NCI-H1694 (cell line): Measurements from ENCODE around the gene ENG.
A peak's percentile ranks its signal among the peaks of the same experiment; 100 is the strongest.
"Not testable (repeated sequence)": the region's sequence is repeated elsewhere in the genome, so short reads cannot be mapped to it uniquely, and the experiment has no call there.

Source experiments
- DNase-seq: peaks from one replicate; lab custom pipeline; 2025; lab: John Stamatoyannopoulos, UW

Gene ENG

GRCh38 chr9:127878652-127879390 lies 24.4 kb upstream of the ENG start:
- no peak for DNase-seq

GRCh38 chr9:127878001-127878651 lies 23.7 kb upstream of the ENG start:
- no peak for DNase-seq

DNA sequence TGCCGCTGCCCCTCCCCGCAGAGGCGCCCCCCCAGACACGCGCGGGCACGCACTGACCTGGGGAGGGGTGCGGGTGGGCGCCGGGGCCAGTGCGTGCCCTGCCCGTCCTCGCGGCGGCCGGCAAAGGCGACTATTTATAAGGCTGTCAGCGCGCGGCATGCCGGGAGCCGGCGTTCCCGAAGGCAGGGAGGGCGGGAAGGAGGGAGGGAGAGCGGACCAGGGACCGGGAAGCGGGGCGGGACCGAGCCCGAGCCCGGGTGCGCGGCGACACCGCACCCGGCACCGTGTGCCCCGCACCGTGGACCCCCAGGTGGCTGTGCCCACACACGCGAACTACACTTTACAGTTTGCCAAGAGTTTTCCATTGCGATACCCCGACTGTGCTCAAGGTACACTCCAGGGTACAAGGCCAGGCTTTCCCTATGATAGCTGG lies 23.1 kb upstream of the ENG start, which contains the start of gene AK1:
Gene AK1 (minus strand): TSS at position 110 of the 433 bp plus-strand sequence. CDS start 3,058 bp downstream, outside the sequence.
- peak; percentile 18 for DNase-seq

DNA sequence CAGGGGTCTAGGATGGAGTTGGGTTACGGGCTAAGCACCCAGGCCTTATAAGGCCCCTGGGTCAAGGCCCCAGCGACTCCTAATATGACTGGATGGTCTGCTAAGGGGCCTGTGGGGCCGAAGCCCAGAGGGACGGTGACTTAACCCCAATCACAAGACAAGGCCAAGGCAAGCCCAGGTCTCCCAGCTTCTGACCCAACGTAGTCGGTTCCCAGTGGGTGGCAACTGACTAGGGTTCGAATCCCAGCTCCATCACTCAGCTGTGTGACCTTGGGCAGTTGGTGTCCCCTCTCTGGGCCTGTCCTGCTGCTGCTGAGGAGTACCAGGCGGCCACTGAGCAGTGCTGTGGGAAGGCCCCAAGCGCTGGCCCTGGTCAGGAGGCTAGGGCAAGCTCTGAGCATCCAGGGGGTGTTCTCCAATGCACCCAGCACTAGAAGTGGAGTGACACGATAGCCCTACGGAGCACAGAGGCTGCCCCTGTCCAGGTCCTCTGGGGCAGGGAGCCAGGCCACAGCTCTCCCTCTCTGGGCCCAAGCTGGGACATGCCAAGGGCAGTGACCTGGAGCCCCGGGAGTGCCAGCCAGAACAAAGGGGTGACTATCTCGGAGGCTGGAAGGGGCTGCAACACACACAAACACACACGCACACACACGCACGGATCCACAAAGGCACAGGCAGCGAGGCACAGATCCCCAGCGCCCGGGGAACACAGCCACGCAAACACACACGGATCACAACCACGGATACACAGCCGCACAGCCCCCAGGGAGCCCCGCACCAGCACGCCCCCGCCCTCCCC lies 22.5 kb upstream of the ENG start:
- DNase-seq = no peak

GRCh38 chr9:127876026-127876763 lies 21.7 kb upstream of the ENG start:
- DNase-seq = no peak

DNA sequence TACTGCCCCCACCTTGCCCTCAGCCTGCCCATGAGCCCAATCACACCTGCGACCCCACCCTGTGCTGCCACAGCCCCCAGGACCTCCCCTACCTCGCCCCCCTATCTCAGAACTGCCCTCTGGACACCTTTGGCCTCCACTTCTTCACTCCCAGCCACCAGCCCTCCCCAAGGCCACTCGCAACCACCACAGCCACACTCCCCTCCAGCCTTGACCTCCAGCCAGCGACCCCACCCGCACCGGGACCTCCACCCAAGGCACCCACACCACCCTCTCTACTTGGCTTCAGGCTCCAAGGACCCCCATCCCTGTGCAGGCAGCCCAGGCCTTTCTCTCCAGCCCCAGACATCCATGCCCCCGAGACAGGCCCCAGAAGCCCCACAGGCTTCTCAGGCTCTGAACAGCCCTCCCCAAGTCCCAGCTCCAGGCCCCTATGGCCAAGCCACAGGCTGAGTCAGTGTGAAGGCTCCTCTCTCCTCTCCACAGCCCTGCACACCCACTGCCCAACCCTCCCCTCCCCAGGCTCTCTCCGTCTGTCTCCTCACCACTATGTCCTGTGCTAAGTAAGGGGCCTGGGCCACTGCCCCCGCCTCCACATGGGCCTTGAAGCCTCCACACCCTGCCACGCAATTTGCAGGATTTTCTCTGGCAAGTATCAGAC lies 21.0 kb upstream of the ENG start:
- no peak for DNase-seq

- DNase-seq = no peak
Observed at GRCh38 chr9:127874301-127875221, 20.1 kb upstream of the ENG start.

DNA sequence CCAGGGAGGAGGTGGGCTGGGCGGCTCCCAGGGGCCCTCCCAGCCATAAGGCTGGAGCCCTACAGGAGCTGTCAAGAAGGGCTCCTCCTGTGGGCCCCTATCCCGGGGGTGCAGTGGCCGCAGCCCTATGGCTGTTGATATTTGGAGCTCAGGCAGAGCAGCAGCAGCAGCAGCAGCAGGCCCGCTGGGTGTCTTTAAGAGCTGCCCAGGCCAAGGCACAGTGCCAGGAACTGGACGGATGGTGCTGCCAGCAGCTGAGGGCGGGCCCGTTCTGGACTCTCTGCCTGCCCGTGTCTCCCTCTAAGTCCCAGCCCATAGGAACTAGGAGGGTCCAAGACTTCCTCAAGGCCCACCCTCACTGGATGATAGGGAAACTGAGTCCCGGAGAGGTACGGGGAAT lies 19.4 kb upstream of the ENG start:
- DNase-seq = no peak

DNA sequence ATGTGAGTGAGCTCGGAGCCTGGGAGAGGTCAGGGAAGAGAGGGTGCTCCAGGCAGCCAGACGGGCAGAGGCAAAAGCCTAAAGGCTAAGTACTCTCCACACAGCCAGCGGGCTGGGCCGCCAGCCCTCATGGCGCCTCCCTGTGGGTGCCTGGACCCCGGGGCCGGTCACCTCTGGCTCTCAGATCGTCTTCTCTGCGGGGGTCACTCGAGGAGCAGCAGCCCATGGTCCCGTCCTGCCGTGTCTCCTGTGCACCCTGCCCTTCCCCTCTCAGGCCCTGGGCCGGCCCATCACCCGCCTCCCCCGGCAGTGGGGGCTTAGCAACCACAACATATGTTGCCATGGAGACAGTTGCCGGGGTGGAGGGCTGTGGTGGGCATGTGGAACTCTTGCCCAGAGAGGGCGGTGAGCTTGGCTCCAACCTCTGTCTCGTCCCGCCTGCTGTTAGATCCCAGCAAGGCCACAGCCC lies 18.8 kb upstream of the ENG start:
- no peak for DNase-seq

GRCh38 chr9:127872369-127873222 lies 18.1 kb upstream of the ENG start:
- no peak for DNase-seq

- no peak for DNase-seq
Observed at GRCh38 chr9:127871531-127871930, 17.1 kb upstream of the ENG start.

GRCh38 chr9:127870887-127871286 lies 16.4 kb upstream of the ENG start:
- no peak for DNase-seq

DNA sequence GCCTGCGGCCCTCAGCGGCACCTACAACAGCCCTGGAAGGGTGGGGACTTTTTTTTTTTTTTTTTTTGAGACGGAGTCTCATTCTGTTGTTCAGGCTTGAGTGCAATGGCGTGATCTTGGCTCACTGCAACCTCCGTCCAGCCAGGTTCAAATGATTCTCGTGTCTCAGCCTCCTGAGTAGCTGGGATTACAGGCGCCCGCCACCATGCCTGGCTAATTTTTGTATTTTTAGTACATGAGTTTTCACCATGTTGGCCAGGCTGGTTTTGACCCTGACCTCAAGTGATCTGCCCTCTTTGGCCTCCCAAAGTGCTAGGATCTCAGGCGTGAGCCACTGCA lies 15.7 kb upstream of the ENG start:
- DNase-seq = not testable (repeated sequence)

DNA sequence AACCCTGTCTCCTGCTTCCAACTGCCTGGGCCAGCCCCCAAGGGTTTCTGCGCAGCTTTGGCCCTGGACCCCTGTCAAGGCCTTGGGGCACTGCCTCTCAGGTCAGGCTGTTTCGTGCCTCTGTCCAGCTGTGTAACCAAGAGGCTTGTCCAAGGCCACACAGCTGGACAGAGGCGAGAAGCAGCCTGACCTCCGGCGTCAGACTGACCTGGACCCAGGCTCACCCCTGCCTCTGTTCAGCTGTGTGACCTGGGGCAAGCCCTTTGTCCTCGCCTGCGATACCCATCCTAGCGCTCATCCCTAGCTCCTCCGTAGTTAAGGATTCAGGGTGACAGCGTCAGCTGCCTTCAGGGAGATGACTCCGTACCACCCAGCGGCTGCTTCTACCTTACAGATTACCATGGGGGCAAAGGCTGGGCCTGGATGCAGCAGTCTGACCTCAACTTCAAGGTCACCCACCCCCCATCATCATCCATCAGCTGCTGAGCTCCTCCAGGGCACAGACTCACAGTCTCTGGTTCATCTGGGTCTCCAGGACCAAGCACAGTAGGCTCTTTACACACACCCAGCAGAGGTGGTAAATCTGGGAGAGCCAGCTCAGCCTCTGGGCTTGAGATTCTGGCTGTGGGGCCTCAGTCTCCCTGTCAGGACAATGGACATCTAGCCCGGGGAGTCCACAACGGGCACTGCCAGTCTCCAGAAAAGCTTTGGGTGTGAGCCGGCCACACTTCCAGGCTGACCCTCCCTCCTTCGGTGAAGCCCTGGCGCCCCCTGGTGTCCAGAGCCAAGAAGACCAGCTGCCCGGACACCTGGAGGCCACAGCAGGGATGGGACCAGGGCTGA lies 15.1 kb upstream of the ENG start:
- DNase-seq = peak; percentile 24

GRCh38 chr9:127868278-127868902 lies 13.9 kb upstream of the ENG start:
- DNase-seq = no peak

- no peak for DNase-seq
Observed at GRCh38 chr9:127867356-127868277, 13.2 kb upstream of the ENG start.

- no peak for DNase-seq
Observed at GRCh38 chr9:127866535-127866934, 12.1 kb upstream of the ENG start.
